ENCODE measurements around the gene VMP1. TPM values are rescaled to one million over a fixed set of nuclear protein-coding genes. Genes with fewer than 3 reads are reported as not detected.

Gene VMP1
- total RNA-seq, 2 donors from 2014 or later: 48.0 to 63.4 TPM

- no peak for DNase-seq (ENCODE audit: low spot score)
- TF ChIP-seq CTCF (IDR thresholded peaks at IDR 0.05): no peak
- Histone ChIP-seq H3K4me3 (no peak overlapping the region), H3K9me3 (no peaks in the 10 kb centered on the region), H3K27me3 (no peaks in the 10 kb centered on the region), H3K4me1 (peaks cover 0 to 10% of the 10 kb centered on the region in 2 donors), H3K27ac (no peak overlapping the region), H3K36me3 (peaks cover 55% of the 10 kb centered on the region)
Observed at GRCh38 chr17:59671386-59671785, 36.1 kb upstream of the VMP1 start.

- Histone ChIP-seq H3K4me3 (no peak overlapping the region), H3K36me3 (peaks cover 66% of the 10 kb centered on the region), H3K9me3 (no peaks in the 10 kb centered on the region), H3K27ac (no peak overlapping the region), H3K27me3 (no peaks in the 10 kb centered on the region), H3K4me1 (no peaks in the 10 kb centered on the region)
- no peak for DNase-seq (ENCODE audit: low spot score)
- TF ChIP-seq CTCF (IDR thresholded peaks at IDR 0.05): no peak
Observed at GRCh38 chr17:59675231-59675630, 32.2 kb upstream of the VMP1 start.

DNA sequence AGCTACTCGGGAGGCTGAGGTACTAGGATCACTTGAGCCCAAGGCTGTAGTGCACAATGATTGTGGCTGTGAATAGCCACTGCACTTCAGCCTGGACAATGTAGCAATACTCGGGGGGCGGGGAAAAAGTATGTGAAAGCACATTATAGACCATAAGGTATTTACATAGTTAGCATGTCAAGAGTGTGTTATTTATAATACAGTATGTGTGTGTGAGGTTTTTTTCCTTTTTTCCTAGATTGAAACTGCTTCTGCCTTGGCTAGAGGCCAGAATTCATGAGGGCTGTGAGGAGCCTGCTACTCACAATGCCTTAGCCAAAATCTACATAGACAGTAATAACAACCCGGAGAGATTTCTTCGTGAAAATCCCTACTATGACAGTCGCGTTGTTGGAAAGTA is 30.7 kb upstream of the VMP1 start:
- Histone ChIP-seq H3K27me3 (no peaks in the 10 kb centered on the region), H3K27ac (no peak overlapping the region), H3K9me3 (no peaks in the 10 kb centered on the region), H3K36me3 (peaks cover 81% of the 10 kb centered on the region), H3K4me1 (no peaks in the 10 kb centered on the region), H3K4me3 (no peak overlapping the region)
- no peak for TF ChIP-seq CTCF (IDR thresholded peaks at IDR 0.05)
- DNase-seq (ENCODE audit: low spot score): no peak

- no peaks in the 10 kb centered on the region for H3K27me3 ChIP-seq
- no peaks in the 10 kb centered on the region for H3K9me3 ChIP-seq
- TF ChIP-seq CTCF (IDR thresholded peaks at IDR 0.05): no peak
- H3K4me1 ChIP-seq: no peaks in the 10 kb centered on the region
- no peak overlapping the region for H3K4me3 ChIP-seq
- no peak overlapping the region for H3K27ac ChIP-seq
- H3K36me3 ChIP-seq: peaks cover 97% of the 10 kb centered on the region
- DNase-seq (ENCODE audit: low spot score): no peak
Observed at GRCh38 chr17:59678918-59679317, 28.5 kb upstream of the VMP1 start.

DNA sequence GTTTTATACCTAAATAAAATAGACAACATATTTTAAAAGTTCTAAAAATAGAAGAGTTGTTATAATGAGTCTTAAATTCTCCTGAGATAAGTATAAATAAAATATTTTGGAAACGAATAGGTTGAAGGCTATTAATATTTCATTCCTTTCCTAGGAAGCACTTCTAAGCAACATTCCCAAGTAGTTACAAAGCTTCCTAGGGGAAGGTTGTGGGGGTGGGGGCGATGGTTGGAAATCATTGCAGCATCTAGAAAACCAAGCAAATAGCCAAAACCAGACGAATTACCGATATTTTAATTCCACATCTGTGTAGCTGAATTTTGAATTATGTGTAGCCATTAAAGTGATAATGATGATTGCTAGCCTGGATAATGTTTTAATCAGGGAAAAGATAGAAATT is 27.1 kb upstream of the VMP1 start:
- peaks cover 98% of the 10 kb centered on the region for H3K36me3 ChIP-seq

More for the DNA sequence above, 27.1 kb upstream of the VMP1 start:
- no peaks in the 10 kb centered on the region for H3K27me3 ChIP-seq
- TF ChIP-seq CTCF (IDR thresholded peaks at IDR 0.05): no peak
- no peak overlapping the region for H3K4me3 ChIP-seq
- no peak overlapping the region for H3K27ac ChIP-seq
- DNase-seq (ENCODE audit: low spot score): no peak
- no peaks in the 10 kb centered on the region for H3K9me3 ChIP-seq
- no peaks in the 10 kb centered on the region for H3K4me1 ChIP-seq
